Posterior cingulate gyrus (tissue), 11 donors: ENCODE measurements around the gene AUTS2.
"Not testable (repeated sequence)": the region's sequence is repeated elsewhere in the genome, so short reads cannot be mapped to it uniquely, and the experiment has no call there.

Experiments
- DNase-seq, 10 donors: peaks; one replicate each; pipeline versions ENCODE4 v3.0.0 to v3.0.0-alpha.2; 2020 to 2021; ENCODE audit warnings: mixed read lengths in 3 of 10
- intact Hi-C: fragments of 100-400 bp; cut with DNase I; formaldehyde crosslinking; loops from one replicate; pipeline ENCODE4 v1.15.1; 2023

AUTS2 gene

GRCh38 chr7:69773535-69774225, 175.4 kb downstream of the AUTS2 start:
- DNase-seq = no peak
- intact Hi-C loops = no loop called here

- DNase-seq = no peak
- intact Hi-C loops = no loop called here
Observed at GRCh38 chr7:69775231-69775771, 177.0 kb downstream of the AUTS2 start.

- DNase-seq = no peak
- intact Hi-C loops = no loop called here
Observed at GRCh38 chr7:69776611-69777010, 178.3 kb downstream of the AUTS2 start.

DNA sequence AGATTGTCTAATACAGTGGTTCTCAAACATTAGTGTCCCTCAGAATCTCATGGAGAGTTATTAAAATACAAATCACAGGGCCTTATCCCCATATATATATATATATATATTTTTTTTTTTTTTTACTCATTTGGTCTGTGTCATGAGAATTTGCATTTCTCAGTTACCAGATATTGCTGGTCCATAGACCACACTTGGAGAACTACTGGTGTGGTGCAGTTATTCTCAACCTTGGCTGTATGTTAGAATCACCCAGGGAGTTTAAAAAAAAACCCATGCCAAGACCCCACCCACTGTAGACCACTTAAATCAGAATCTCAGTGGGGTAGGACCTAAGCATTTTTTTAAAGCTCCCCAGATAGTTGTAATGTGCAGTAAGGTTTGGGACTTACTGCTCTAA, 179.9 kb downstream of the AUTS2 start:
- intact Hi-C loops = no loop called here
- no peak for DNase-seq

DNA sequence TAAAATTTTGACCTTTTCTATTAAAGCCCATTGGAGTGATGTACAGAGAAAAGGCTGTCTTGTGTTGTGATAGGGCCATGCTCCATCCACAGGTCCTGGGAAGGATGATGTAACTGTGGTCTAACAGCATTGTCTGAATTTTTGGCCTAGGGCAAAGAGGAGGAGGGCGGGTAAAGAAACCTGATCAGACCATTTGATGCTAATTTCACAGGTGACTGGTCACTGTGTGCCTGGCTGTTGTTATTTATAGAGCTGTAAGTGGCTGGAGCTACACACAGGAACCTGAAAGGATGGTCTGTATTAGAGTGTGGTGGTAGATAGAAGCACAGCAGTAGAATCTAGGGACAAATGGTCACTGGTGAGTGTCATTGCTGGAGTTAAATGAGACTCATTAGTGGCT, 182.1 kb downstream of the AUTS2 start:
- intact Hi-C loops = no loop called here
- no peak for DNase-seq

DNA sequence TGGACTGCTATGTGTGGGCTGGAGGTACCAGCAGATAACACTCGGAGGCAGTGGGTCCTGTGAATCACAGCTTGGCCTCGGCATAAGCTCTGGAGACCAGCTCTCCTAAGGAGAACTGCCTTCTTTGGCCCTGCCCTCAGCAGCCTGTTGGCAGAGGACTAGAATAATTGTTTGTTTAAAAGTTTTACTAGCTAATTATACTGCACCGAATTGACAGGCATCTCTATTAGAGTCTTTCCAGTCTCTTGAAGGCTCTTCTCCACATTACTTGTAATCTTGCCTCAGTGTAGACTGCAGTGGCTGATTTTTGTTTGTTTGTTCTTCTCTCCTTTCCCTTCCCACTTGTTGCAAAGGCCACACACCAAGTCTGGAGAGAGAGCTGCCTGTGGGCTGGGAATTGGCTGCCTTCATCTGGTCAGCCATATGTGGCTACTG, 183.2 kb downstream of the AUTS2 start:
- intact Hi-C loops = no loop called here
- DNase-seq = no peak

DNA sequence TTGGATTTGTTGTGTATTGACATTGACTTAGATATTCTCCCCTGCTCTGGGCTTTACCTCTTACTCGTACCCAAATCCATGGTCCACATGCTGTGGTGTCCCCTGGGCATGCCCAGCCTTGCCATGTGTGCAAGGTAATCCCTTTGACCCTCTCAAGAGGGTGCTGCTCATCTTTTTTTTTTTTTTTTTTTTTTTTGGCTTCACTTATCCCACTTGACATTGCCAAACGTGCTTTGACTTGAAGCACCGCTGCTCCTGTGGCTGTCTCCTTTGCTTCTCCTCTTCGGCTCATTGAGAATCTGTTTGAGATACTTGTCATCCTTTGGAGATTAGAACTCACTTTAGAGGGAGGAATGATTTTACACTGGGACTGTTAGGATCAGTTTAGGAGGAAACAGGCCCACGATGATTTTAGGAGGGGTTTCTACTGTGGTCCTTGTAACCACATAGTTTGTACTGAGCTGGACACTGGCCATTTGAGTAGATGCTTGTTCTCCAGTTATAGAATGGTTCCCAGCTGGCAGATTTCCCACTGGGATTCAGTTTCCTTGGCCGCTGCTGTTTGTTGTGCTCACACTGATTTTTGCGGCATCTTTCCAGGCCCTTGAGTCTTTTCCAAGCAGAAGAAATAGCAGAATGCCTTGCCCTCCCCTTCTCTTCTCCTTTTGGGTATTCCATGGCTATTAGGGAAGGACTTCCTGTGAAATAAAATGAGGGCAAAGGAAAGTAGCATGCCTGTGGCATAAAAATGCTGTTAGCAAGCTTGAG, 184.8 kb downstream of the AUTS2 start:
- peak in 5 of 10 donors; percentile 20 to 69 (median 32) for DNase-seq
- intact Hi-C loops = no loop called here

DNA sequence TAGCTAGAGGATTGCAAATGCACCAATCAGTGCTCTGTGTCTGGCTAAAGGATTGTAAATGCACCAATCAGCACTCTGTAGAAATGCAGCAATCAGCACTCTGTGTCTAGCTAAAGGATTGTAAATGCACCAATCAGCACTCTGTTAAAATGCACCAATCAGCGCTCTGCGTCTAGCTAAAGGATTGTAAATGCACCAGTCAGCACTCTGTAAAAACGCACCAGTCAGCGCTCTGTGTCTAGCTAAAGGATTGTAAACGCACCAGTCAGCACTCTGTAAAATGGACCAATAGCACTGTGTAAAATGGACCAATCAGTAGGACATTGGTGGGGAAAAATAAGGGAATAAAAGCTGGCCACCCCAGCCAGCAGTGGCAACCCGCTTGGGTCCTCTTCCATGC, 187.9 kb downstream of the AUTS2 start:
- intact Hi-C loops, DNase-seq: not testable (repeated sequence)

- intact Hi-C loops = no loop called here
- no peak for DNase-seq
Observed at GRCh38 chr7:69786730-69787395, 188.6 kb downstream of the AUTS2 start.

- no peak for DNase-seq
- intact Hi-C loops = no loop called here
Observed at GRCh38 chr7:69787736-69788431, 189.6 kb downstream of the AUTS2 start.

GRCh38 chr7:69789563-69789962, 191.3 kb downstream of the AUTS2 start:
- intact Hi-C loops = no loop called here

DNA sequence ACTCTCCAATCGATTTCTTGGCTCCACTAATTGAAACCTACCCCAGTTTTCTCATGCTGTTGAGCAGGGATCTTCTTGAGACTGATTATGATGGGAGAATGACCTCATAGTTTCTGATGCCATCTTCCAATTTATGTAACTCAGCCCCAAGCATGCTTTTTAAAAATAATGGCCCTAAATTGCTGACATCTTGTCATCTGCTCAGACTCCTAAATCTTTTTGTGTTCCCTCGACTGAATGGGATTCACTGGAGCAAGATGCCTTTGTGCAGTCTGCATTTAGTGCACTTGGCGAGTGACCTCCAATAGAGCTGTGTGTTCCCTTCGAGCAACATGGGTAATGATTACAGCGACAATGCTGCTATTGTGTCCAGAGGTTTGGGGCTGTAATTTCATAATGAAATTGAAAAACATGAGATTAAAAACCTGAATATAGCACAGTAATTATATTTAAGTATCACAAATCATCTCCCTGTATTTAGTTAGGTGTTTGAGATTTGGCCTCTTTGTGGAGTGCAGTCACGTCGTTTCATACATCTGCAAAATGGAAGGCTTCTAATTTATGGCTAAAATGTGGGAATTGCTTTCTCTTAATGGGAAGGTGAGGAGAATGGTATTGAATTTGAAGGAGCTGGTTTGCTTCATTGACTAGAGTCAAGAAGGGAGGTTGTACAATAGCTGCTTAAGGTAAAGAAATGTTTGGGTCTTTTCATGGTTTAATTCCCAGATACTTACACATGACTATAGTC, 192.9 kb downstream of the AUTS2 start:
- peak in 3 of 10 donors; percentile 12 to 76 (median 49) for DNase-seq
- intact Hi-C loops = no loop called here

More at GRCh38 chr7:69789563-69789962, 191.3 kb downstream of the AUTS2 start:
- no peak for DNase-seq

DNA sequence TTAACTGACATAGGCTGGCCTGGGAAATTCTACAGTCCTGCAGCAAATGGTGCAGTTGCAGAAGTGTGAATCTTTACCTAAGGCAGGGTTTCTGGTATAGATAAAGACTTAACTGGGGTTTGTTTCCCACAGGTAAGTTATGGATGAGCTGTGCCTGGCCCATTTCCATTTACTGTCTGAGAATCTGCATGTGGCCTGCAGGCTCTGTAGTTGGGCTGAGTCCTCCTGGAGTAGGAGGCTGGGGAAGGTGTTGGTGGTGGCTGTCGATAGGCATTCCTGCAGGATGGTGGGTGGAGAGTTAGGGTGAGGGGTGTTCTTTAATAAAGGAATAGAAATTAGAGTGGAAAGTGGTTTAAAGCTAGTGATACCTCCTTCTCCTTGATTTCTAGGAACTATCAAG, 193.5 kb downstream of the AUTS2 start:
- intact Hi-C loops = no loop called here

DNA sequence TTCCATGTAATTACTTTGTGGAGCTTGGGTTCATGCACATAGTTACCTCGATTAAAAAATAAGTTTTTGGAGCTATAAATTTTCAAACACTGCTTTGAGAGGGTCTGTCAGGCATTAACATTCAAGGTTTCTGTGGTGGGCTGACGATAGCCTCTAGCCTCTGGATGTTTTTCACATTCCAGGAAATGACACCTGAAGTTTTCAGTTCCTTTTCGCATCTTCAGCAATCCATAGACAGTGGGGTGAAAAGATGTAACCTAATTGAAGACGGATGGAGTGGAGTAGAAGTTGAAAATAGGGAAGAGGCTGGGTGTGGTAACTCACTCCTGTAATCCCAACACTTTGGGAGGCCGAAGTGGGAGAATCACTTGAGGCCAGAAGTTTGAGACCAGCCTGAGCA, 197.7 kb downstream of the AUTS2 start:
- no peak for DNase-seq

More for the DNA sequence above, 193.5 kb downstream of the AUTS2 start:
- DNase-seq = no peak

GRCh38 chr7:69796416-69796815, 198.1 kb downstream of the AUTS2 start:
- intact Hi-C loops = no loop called here
- no peak for DNase-seq

More for the DNA sequence above, 197.7 kb downstream of the AUTS2 start:
- intact Hi-C loops = no loop called here

DNA sequence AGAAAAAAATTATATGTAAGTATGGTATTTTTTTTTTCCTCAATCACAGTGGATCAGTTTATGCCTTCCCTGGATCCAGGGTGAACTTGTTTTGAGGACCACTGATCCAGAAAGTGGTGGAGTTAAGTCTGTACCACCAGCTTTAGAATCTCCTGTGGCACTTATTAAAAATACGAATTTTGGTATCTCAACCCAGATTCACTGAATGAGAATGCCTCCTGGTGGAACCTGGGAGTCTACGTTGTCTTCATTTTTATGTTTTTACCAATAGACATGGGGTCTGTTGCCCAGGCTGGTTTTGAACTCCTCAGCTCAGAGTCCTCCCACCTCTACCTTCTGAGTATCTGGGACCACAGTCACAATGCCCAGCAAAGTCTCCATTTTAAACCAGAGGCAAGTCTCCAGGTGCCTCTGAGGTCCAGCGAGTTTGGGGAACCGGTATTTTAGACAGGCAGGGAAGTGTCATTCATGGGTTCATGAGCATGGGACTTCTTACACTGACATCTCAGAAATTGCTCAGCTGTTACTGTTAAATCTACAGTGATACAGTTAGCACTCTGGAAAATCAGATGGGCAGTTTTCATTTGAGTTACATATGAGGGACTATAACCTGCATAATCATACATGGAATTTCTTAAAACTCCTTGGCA, 200.9 kb downstream of the AUTS2 start:
- intact Hi-C loops = no loop called here

DNA sequence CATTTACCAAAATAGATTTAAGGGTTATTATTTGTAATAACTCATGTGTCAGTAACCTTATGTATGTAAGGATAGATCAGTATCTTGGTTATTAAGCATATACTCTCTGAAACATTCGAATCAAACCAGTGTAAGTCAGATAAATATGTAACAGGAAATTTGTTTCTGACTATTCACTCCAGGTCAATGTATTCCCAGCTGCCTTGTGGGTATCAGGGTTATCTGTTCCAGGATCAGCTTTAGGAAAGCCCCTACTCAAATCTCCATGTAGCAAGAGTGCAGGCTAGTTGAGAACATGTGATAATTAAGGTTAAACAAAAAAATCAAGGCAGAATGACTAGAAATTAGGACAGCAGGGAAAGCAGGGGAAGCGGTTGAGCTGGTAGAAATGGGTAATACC, 201.7 kb downstream of the AUTS2 start:
- intact Hi-C loops = no loop called here
- no peak for DNase-seq

More for the DNA sequence above, 200.9 kb downstream of the AUTS2 start:
- no peak for DNase-seq

DNA sequence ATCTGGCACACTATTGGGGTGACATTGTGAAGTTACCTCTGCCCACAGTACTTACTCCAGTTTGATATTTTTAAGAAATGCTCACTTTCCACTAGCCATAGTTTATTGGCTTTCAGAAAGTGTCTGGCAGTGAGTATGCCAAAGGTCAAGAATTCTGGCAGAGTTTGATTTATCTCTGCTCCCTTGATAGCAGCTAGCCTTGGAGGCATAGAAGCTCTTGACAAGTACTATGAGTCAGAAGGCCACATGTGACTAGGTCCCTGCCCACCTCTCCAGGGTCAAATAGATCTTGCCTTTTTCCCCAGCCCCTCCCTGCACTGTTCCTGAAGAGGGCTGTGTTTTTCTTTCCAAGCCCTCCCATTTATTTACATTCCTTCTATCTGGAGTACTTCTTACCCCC, 202.2 kb downstream of the AUTS2 start:
- DNase-seq = no peak
- intact Hi-C loops = no loop called here
